ENCODE measurements around the gene PSMD2.
A peak's percentile ranks its signal among the peaks of the same experiment; 100 is the strongest.

Gene PSMD2

GRCh38 chr3:184316792-184317191, 17.8 kb downstream of the PSMD2 start:
- DNase-seq (ENCODE audit: low read depth, low spot score): no peak

GRCh38 chr3:184317201-184317600, 18.2 kb downstream of the PSMD2 start:
- DNase-seq (ENCODE audit: low read depth, low spot score): no peak

DNA sequence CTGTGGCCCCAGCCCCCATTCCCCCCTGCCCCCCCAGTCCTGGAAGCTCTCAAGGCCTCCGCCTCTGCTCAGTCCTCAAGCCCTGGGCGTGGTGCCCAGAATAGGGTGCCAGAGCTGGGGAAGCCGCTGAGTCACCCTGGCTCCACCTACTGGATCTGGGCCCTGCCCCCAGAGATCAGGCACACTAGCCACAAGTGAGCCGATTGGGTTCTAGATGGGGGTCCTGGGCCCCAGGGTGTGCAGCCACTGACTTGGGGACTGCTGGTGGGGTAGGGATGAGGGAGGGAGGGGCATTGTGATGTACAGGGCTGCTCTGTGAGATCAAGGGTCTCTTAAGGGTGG, 21.0 kb downstream of the PSMD2 start:
- DNase-seq (ENCODE audit: low read depth, low spot score): peak; percentile 11

DNA sequence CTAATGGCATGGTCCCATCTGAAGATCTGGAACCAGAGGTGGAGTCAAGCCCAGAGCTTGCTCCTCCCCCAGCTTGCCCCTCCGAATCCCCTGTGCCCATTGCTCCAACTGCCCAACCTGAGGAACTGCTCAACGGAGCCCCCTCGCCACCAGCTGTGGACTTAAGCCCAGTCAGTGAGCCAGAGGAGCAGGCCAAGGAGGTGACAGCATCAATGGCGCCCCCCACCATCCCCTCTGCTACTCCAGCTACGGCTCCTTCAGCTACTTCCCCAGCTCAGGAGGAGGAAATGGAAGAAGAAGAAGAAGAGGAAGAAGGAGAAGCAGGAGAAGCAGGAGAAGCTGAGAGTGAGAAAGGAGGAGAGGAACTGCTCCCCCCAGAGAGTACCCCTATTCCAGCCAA, 22.6 kb downstream of the PSMD2 start:
- no peak for DNase-seq (ENCODE audit: low read depth, low spot score)

DNA sequence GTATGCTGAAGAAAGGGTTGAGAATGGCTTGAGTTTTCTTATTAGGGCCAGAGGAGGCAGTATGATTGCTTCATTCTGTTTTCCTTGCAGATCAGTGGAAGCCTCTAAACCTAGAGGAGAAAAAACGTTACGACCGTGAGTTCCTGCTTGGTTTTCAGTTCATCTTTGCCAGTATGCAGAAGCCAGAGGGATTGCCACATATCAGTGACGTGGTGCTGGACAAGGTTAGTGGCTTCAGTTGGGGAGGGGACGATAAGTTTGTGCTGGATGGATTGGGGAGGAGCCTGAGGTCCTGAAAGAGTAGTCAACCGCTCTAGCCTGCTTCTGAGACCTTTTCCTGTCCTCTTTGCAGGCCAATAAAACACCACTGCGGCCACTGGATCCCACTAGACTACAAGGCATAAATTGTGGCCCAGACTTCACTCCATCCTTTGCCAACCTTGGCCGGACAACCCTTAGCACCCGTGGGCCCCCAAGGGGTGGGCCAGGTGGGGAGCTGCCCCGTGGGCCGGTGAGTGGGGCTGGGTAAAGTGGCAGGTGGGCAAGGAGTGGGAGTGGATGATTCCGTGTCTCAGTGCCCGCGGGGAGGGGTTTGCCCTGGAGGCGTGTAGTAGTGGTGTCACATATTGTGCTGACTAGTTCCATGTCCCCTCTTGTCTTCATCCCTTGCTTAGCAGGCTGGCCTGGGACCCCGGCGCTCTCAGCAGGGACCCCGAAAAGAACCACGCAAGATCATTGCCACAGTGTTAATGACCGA, 23.9 kb downstream of the PSMD2 start:
- DNase-seq (ENCODE audit: low read depth, low spot score): no peak

GRCh38 chr3:184323696-184324095, 24.7 kb downstream of the PSMD2 start:
- no peak for DNase-seq (ENCODE audit: low read depth, low spot score)

DNA sequence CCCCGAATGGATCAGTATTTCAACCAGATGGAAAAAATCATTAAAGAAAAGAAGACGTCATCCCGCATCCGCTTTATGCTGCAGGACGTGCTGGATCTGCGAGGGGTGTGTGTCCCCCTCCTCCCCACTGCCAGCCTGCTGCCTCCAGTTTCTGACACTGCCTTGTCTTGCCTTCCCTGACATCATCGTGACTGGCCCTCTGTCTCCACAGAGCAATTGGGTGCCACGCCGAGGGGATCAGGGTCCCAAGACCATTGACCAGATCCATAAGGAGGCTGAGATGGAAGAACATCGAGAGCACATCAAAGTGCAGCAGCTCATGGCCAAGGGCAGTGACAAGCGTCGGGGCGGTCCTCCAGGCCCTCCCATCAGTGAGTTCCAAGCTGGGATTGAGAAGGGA, 26.2 kb downstream of the PSMD2 start:
- no peak for DNase-seq (ENCODE audit: low read depth, low spot score)

DNA sequence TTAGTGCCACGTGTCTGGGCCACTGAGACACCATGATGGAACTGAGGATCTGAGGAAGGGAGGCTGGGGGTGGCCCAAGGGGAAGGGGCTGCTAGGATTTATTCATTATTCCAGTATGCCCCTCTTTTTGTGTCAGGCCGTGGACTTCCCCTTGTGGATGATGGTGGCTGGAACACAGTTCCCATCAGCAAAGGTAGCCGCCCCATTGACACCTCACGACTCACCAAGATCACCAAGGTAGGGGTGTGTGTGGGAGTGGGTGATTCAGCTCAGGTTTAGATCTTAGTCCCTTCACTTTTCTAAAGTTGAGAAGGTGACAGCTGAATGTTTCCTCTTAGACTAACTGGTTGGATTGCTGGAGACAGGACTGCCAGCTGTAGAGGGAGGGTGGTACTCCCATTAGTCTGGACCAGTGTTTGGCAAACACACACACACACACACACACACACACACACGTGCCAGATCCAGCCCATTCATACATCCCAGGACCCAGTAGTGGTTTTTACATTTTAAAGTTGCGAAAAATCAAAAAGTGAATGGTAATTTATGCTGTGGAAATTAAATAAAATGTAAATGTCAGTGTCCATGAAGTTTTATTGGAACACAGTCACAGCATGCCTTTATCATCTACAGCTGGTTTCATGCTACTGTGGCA, 26.8 kb downstream of the PSMD2 start:
- no peak for DNase-seq (ENCODE audit: low read depth, low spot score)

DNA sequence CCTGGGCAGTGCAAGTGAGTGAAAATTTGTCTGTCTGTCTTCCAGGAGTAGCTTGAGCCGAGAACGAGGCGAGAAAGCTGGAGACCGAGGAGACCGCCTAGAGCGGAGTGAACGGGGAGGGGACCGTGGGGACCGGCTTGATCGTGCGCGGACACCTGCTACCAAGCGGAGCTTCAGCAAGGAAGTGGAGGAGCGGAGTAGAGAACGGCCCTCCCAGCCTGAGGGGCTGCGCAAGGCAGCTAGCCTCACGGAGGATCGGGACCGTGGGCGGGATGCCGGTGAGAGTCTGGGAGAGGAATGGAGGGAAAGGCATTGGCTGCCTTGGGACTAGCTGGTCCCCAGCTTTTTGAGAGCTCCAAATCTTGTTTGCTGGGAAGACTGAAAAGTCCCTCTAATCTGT, 28.1 kb downstream of the PSMD2 start:
- DNase-seq (ENCODE audit: low read depth, low spot score): no peak

GRCh38 chr3:184328516-184328915, 29.5 kb downstream of the PSMD2 start:
- no peak for DNase-seq (ENCODE audit: low read depth, low spot score)

DNA sequence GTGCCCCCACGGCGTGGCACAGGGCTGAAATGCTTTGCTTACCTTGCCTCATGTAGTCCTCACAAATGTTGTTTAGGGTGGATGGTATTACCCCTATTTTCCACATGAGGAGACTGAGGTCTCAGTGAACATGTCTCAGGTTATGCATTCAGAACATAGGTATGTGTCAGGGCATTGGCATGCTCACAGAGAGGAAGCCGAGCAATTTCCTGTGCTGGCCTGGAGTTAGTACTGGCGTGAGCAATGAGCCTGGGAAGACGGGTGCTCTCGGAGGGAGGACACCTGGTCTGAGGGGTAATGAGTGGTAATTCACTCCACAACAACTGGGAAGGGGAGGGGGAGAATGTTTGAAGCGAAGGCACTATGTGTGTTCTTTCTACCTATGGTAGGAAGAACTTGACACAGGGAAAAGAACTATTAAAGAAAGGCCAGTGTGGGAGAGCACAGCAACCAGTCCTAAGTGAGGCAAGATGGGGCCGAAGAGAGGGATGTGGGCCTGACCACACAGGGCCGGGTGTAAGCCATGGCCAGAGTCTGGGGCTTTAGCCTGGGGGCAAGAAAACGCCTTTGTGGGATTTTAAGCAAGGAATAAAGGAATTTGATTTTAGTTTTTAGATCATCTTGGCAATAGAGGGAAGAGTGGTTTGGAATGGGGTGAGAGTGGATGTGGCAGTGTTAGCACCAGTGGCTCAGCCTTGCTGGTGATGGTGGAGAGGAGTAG, 33.5 kb downstream of the PSMD2 start:
- no peak for DNase-seq (ENCODE audit: low read depth, low spot score)

GRCh38 chr3:184333190-184333589, 34.1 kb downstream of the PSMD2 start:
- no peak for DNase-seq (ENCODE audit: low read depth, low spot score)

- no peak for DNase-seq (ENCODE audit: low read depth, low spot score)
These were observed 34.7 kb downstream of the PSMD2 start for GRCh38 chr3:184333700-184334099.

- DNase-seq (ENCODE audit: low read depth, low spot score): peak; percentile 3
These were observed 35.6 kb downstream of the PSMD2 start for GRCh38 chr3:184334470-184335158.

GRCh38 chr3:184335291-184335660, 36.2 kb downstream of the PSMD2 start:
- DNase-seq (ENCODE audit: low read depth, low spot score): no peak

- DNase-seq (ENCODE audit: low read depth, low spot score): peak; percentile 73
These were observed 36.9 kb downstream of the PSMD2 start for GRCh38 chr3:184335661-184336546.

DNA sequence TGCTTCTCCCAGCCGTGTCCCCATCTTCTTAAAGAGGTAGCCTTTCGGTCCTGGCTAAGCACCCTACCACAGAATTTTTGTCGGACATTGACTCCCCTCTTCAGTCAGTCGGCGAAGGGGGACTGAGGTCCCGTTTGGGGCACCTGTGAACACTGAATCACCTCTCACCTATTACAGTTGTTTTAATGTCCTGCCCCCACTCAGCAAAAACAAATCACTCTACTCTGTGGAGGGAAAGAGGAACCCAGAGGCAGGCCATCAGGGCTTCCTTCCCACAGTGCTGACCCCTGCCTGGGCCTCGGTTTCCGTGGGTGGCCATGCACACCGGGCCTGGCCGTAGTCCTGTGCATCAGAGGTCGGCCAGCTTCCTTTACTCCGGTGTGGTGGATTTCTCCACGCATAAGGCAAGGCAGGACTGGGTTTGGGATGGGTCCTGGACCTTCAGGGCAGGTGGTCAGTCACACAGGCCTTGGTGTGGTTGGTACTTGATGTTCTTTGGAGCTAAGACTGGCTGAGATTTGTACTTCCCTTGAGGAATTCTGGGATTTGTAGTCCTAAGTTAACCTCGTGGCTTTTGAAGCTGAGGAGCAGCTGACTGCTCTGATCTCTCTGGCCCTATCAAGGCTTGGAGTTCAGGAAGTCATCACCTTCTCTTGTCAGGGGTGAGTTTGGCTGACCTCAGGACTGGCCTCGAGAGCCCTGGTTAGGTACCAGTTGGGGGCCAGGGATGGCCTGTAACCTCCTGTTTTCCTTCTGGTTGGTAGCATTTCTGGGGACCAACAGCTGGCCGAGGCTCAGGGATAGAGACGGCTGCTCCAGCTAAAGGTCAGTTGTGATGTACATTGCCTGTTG, 37.7 kb downstream of the PSMD2 start:
- DNase-seq (ENCODE audit: low read depth, low spot score): no peak

DNA sequence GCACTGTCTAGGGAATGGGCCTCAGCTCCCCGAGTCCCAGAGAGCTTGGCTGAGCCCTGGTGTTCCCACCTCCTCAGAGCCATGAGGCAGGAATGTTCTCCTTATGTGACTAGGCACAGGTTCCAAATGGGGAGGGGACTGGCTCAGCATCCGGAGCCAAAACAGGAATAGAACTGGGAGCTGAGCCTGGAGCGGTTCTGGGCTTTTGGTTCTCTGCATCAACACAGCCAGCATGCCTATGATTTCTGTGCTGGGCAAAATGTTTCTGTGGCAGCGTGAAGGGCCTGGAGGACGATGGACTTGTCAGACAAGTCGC, 38.3 kb downstream of the PSMD2 start, which contains the start of gene FAM131A:
TSS of gene FAM131A (plus strand) at position 202 of the 316 bp plus-strand sequence. CDS start at position 233, 31 bp downstream.
- no peak for DNase-seq (ENCODE audit: low read depth, low spot score)

DNA sequence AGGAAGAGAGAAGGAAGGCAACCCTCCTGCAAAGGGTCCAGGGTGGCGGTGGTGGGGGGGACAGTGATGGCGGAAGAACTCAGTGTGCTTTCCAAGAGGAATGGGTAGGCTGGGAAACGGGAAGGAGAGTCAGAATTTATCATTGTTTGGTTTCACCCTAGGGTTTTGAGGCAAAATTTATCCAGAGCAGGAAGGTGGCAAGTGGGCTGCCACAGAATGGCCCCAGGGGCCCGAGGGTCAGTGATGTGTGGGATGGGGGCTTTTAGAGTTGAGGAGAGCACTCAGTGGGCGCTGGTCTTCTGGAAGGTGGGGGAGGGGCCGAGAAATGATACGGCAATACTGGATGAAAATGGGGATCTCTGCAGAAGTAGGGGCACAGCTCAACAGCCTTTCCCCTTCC, 38.9 kb downstream of the PSMD2 start:
- no peak for DNase-seq (ENCODE audit: low read depth, low spot score)

GRCh38 chr3:184338511-184338945, 39.5 kb downstream of the PSMD2 start:
- DNase-seq (ENCODE audit: low read depth, low spot score): no peak

Data from activated naive CD8-positive, alpha-beta T cell treated with anti-CD3 and anti-CD28 coated beads, Interleukin-2, amount 50 U/mL, for 16 hours (primary cell).